Upper lobe of left lung (tissue), 6 donors: ENCODE results near the gene CFAP43. TPM values are rescaled to one million over a fixed set of nuclear protein-coding genes. Genes with fewer than 3 reads are reported as not detected.

Source experiments
- ATAC-seq, 2 donors: fragments of 200-7000 bp; cut with Tn5 transposase; one replicate each; pipeline ENCODE4 v1.9.1; 2022; ENCODE audit warnings: mild to moderate bottlenecking in 2 of 2, moderate library complexity in 2 of 2; ENCODE audit not compliant: low FRiP score in 2 of 2
- DNase-seq, 2 donors: peaks; one replicate each; pipeline ENCODE4 v3.0.0-alpha.2; 2019 to 2020
- H3K27ac ChIP-seq, 4 donors: fragments of 200-600 bp; sonication (generic); one replicate each; pipeline ENCODE4 v1.5.1; 2016 to 2019
- H3K27me3 ChIP-seq, 4 donors: fragments of 200-600 bp; sonication (generic); one replicate each; pipeline ENCODE4 v1.5.1; 2017 to 2019
- H3K36me3 ChIP-seq, 4 donors: fragments of 200-600 bp; sonication (generic); one replicate each; pipeline ENCODE4 v1.5.1; 2016 to 2019
- H3K4me1 ChIP-seq, 4 donors: fragments of 200-600 bp; sonication (generic); one replicate each; pipeline ENCODE4 v1.5.1; 2018 to 2019
- H3K4me3 ChIP-seq, 4 donors: fragments of 200-600 bp; sonication (generic); one replicate each; pipeline ENCODE4 v1.5.1; 2017 to 2019; ENCODE audit warnings: mild to moderate bottlenecking in 2 of 4, moderate library complexity in 1 of 4
- H3K9me3 ChIP-seq, 4 donors: fragments of 200-600 bp; sonication (generic); one replicate each; pipeline ENCODE4 v1.5.1; 2018 to 2019
- CTCF ChIP-seq, 6 experiments: fragments of 450-650 bp in 4 of 6; fragments of 200-600 bp in 2 of 6; sonication (generic) in 2 of 6; IDR thresholded peaks; one replicate each; pipeline ENCODE4 v1.5.1; 2016 to 2019; ENCODE audit warnings: antibody characterized with exemption in 6 of 6
- EP300 ChIP-seq, 4 donors: sonication (generic); formaldehyde crosslinking; IDR thresholded peaks; one replicate each; pipeline ENCODE4 v1.5.1; 2017; ENCODE audit warnings: antibody characterized with exemption in 4 of 4, control low read depth in 2 of 4
- POLR2A ChIP-seq, 4 donors: fragments of 450-650 bp; IDR thresholded peaks; one replicate each; pipeline ENCODE4 v1.5.1; 2016 to 2017; ENCODE audit warnings: antibody characterized with exemption in 4 of 4, mild to moderate bottlenecking in 2 of 4
- POLR2AphosphoS5 ChIP-seq, 2 donors: sonication (generic); formaldehyde crosslinking; IDR thresholded peaks; one replicate each; pipeline ENCODE4 v1.5.1; 2017; ENCODE audit warnings: antibody characterized with exemption in 2 of 2
- WGBS, 2 donors: methylation state at CpG; one replicate each; pipeline ENCODE4 v1.1.5; 2017 to 2018; 5-methylcytosine and 5-hydroxymethylcytosine counted together
- total RNA-seq, 6 donors: library from RNA; depleted of rRNA in 4 of 6; stranded (reverse); fragments of >200 nt in 4 of 6; gene quantifications; one replicate each; pipeline versions ENCODE4 v1.1.0 to v1.2.1, GENCODE V29; 2016 to 2021
- donor health status: DM: no; HTN: no; CAD: no; lungs with moderate emphysema.
- donor health status: DM: no; HTN: yes; CAD: no; lungs with severe emphysema.

Gene CFAP43
- total RNA-seq, 6 donors from 2014 or later: 0.69 to 121 (median 10.0) TPM

- Histone ChIP-seq H3K27me3 (no peaks in the 10 kb centered on the region), H3K4me1 (no peaks in the 10 kb centered on the region), H3K4me3 (no peak overlapping the region), H3K27ac (no peak overlapping the region), H3K36me3 (no peaks in the 10 kb centered on the region), H3K9me3 (peaks cover 0 to 5% (median 0%) of the 10 kb centered on the region in 4 donors)
- WGBS, 2 donors: 0% methylated on average over 1 of the region's 1 CpG
- DNase-seq (no peak), ATAC-seq (no peak)
- TF ChIP-seq POLR2A (IDR thresholded peaks at IDR 0.05) (no peak), POLR2AphosphoS5 (IDR thresholded peaks at IDR 0.05) (no peak), EP300 (IDR thresholded peaks at IDR 0.05) (no peak), CTCF (IDR thresholded peaks at IDR 0.05) (no peak)
Measured at GRCh38 chr10:104100795-104101194, 131.4 kb downstream of the CFAP43 start.

GRCh38 chr10:104099941-104100340, 132.2 kb downstream of the CFAP43 start:
- no peaks in the 10 kb centered on the region for H3K27me3 ChIP-seq
- ATAC-seq (no peak), DNase-seq (no peak)
- H3K4me3 ChIP-seq: no peak overlapping the region
- no peaks in the 10 kb centered on the region for H3K4me1 ChIP-seq
- TF ChIP-seq CTCF (IDR thresholded peaks at IDR 0.05) (no peak), EP300 (IDR thresholded peaks at IDR 0.05) (no peak), POLR2A (IDR thresholded peaks at IDR 0.05) (no peak), POLR2AphosphoS5 (IDR thresholded peaks at IDR 0.05) (no peak)
- no peaks in the 10 kb centered on the region for H3K36me3 ChIP-seq
- H3K9me3 ChIP-seq: peaks cover 0 to 5% (median 0%) of the 10 kb centered on the region in 4 donors
- no peak overlapping the region for H3K27ac ChIP-seq

GRCh38 chr10:104099269-104099668, 132.9 kb downstream of the CFAP43 start:
- no peak overlapping the region for H3K27ac ChIP-seq
- H3K4me3 ChIP-seq: no peak overlapping the region
- WGBS, 2 donors: 87 to 90% methylated on average over 3 of the region's 3 CpGs
- ATAC-seq (no peak), DNase-seq (no peak)
- no peaks in the 10 kb centered on the region for H3K36me3 ChIP-seq
- H3K9me3 ChIP-seq: peaks cover 0 to 5% (median 0%) of the 10 kb centered on the region in 4 donors
- no peaks in the 10 kb centered on the region for H3K27me3 ChIP-seq
- H3K4me1 ChIP-seq: no peaks in the 10 kb centered on the region
- TF ChIP-seq POLR2AphosphoS5 (IDR thresholded peaks at IDR 0.05): no peak
- no peak for TF ChIP-seq POLR2A (IDR thresholded peaks at IDR 0.05)
- TF ChIP-seq EP300 (IDR thresholded peaks at IDR 0.05): no peak

- H3K9me3 ChIP-seq: peaks cover 0 to 5% (median 0%) of the 10 kb centered on the region in 4 donors
- ATAC-seq (no peak), DNase-seq (no peak)
- WGBS, 2 donors: 94 to 96% methylated on average over 4 of the region's 4 CpGs
- no peaks in the 10 kb centered on the region for H3K4me1 ChIP-seq
- H3K4me3 ChIP-seq: no peak overlapping the region
- no peak overlapping the region for H3K27ac ChIP-seq
- no peak for TF ChIP-seq POLR2A (IDR thresholded peaks at IDR 0.05)
- no peak for TF ChIP-seq POLR2AphosphoS5 (IDR thresholded peaks at IDR 0.05)
- TF ChIP-seq EP300 (IDR thresholded peaks at IDR 0.05): no peak
- no peak for TF ChIP-seq CTCF (IDR thresholded peaks at IDR 0.05)
- H3K36me3 ChIP-seq: no peaks in the 10 kb centered on the region
- no peaks in the 10 kb centered on the region for H3K27me3 ChIP-seq
Measured at GRCh38 chr10:104098358-104098925, 133.7 kb downstream of the CFAP43 start.

- H3K36me3 ChIP-seq: no peaks in the 10 kb centered on the region
- ATAC-seq (no peak), DNase-seq (no peak)
- H3K27me3 ChIP-seq: no peaks in the 10 kb centered on the region
- TF ChIP-seq POLR2A (IDR thresholded peaks at IDR 0.05) (no peak), POLR2AphosphoS5 (IDR thresholded peaks at IDR 0.05) (no peak), EP300 (IDR thresholded peaks at IDR 0.05) (no peak), CTCF (IDR thresholded peaks at IDR 0.05) (no peak)
- no peak overlapping the region for H3K4me3 ChIP-seq
- no peaks in the 10 kb centered on the region for H3K4me1 ChIP-seq
- no peak overlapping the region for H3K27ac ChIP-seq
- peaks cover 0 to 5% (median 0%) of the 10 kb centered on the region in 4 donors for H3K9me3 ChIP-seq
- WGBS, 2 donors: 95 to 96% methylated on average over 2 of the region's 2 CpGs
Measured at GRCh38 chr10:104096692-104097091, 135.5 kb downstream of the CFAP43 start.
